Endothelial cell (in vitro differentiated cells): ENCODE measurements around the gene DAPK2. TPM values are rescaled to one million over a fixed set of nuclear protein-coding genes. Genes with fewer than 3 reads are reported as not detected.

ENCODE experiments used
- DNase-seq: peaks from one replicate; pipeline ENCODE4 v3.0.0; 2021; ENCODE audit warnings: low spot score
- H3K27ac Mint-ChIP-seq: one replicate; pipeline ENCODE4 v1.8.0; 2021; ENCODE audit warnings: mixed read lengths, inconsistent platforms; ENCODE audit not compliant: unreplicated experiment
- H3K27me3 Mint-ChIP-seq: one replicate; pipeline ENCODE4 v1.8.0; 2021; ENCODE audit warnings: mild to moderate bottlenecking, moderate library complexity, mixed read lengths, inconsistent platforms; ENCODE audit not compliant: unreplicated experiment
- H3K36me3 Mint-ChIP-seq: one replicate; pipeline ENCODE4 v1.8.0; 2021; ENCODE audit warnings: mild to moderate bottlenecking, low read depth, mixed read lengths, inconsistent platforms; ENCODE audit not compliant: unreplicated experiment
- H3K4me1 Mint-ChIP-seq: one replicate; pipeline ENCODE4 v1.8.0; 2021; ENCODE audit warnings: mild to moderate bottlenecking, mixed read lengths, inconsistent platforms; ENCODE audit not compliant: unreplicated experiment
- H3K4me3 Mint-ChIP-seq: one replicate; pipeline ENCODE4 v1.8.0; 2021; ENCODE audit warnings: mild to moderate bottlenecking, mixed read lengths, inconsistent platforms; ENCODE audit not compliant: unreplicated experiment
- H3K9me3 Mint-ChIP-seq: one replicate; pipeline ENCODE4 v1.8.0; 2021; ENCODE audit warnings: mixed read lengths, inconsistent platforms; ENCODE audit not compliant: unreplicated experiment
- CTCF ChIP-seq: fragments of 200-600 bp; sonication (generic); IDR thresholded peaks from one replicate; pipeline ENCODE4 v1.5.0; 2021; ENCODE audit warnings: antibody characterized with exemption; ENCODE audit not compliant: unreplicated experiment
- total RNA-seq: library from RNA; stranded (reverse); fragmentation: NEBNext Ultra II Directional; extraction: Animal tissue kit (Norgen Biotek cat#: 25700); gene quantifications from one replicate; pipeline ENCODE4 v1.2.1, GENCODE V29; 2021; ENCODE audit not compliant: unreplicated experiment

DAPK2 gene
- total RNA-seq, 1 donor from 2014 or later, result 10.0 TPM

GRCh38 chr15:64072812-64073211, 26.5 kb upstream of the DAPK2 start:
- no peaks in the 10 kb centered on the region for H3K4me1 Mint-ChIP-seq
- no peak overlapping the region for H3K4me3 Mint-ChIP-seq
- peaks cover 8% of the 10 kb centered on the region for H3K36me3 Mint-ChIP-seq
- DNase-seq, result no peak
- no peaks in the 10 kb centered on the region for H3K27me3 Mint-ChIP-seq
- no peaks in the 10 kb centered on the region for H3K9me3 Mint-ChIP-seq
- H3K27ac Mint-ChIP-seq, result no peak overlapping the region
- no peak for TF ChIP-seq CTCF

GRCh38 chr15:64071931-64072765, 25.9 kb upstream of the DAPK2 start:
- Mint-ChIP-seq H3K4me3 (no peak overlapping the region), H3K9me3 (no peaks in the 10 kb centered on the region), H3K4me1 (no peaks in the 10 kb centered on the region), H3K27ac (no peak overlapping the region), H3K27me3 (no peaks in the 10 kb centered on the region), H3K36me3 (peaks cover 8% of the 10 kb centered on the region)
- DNase-seq, result no peak
- TF ChIP-seq CTCF, result no peak

GRCh38 chr15:64070965-64071851, 24.9 kb upstream of the DAPK2 start:
- Mint-ChIP-seq H3K4me3 (no peak overlapping the region), H3K9me3 (no peaks in the 10 kb centered on the region), H3K27ac (no peak overlapping the region), H3K36me3 (peaks cover 8% of the 10 kb centered on the region), H3K4me1 (no peaks in the 10 kb centered on the region), H3K27me3 (no peaks in the 10 kb centered on the region)
- DNase-seq, result no peak
- no peak for TF ChIP-seq CTCF

DNA sequence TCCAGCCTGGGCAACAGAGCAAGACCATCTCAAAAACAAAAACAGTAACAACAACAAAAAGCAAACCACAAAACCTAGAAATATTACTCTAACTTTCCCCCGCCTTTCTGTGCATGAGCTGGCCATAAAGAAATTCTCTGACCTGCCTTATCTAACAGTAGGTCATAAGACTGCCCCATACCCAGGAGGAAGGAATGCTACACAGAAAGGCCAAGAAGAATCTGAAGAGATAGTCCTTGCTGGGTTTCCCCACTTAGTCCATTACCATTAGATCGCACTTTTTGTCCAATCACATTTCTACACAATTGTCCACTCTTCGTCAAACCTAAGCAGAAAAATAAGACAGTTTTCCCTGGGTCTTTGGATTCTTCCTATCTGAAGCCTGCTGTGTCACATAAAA, 23.8 kb upstream of the DAPK2 start:
- Mint-ChIP-seq H3K36me3 (peaks cover 8% of the 10 kb centered on the region), H3K27me3 (no peaks in the 10 kb centered on the region), H3K4me3 (no peak overlapping the region), H3K9me3 (no peaks in the 10 kb centered on the region), H3K27ac (no peak overlapping the region), H3K4me1 (no peaks in the 10 kb centered on the region)
- TF ChIP-seq CTCF, result no peak
- no peak for DNase-seq
